ENCODE results near the gene PHF21A. TPM values are rescaled to one million over a fixed set of nuclear protein-coding genes. Genes with fewer than 3 reads are reported as not detected.

Gene PHF21A
- total and polyA plus RNA-seq, 10 of the 15 experiments (the other 5 are each of a cell fraction or from before 2014, with no cell fraction given), result 2.6 to 37.2 (median 16.0) TPM

DNA sequence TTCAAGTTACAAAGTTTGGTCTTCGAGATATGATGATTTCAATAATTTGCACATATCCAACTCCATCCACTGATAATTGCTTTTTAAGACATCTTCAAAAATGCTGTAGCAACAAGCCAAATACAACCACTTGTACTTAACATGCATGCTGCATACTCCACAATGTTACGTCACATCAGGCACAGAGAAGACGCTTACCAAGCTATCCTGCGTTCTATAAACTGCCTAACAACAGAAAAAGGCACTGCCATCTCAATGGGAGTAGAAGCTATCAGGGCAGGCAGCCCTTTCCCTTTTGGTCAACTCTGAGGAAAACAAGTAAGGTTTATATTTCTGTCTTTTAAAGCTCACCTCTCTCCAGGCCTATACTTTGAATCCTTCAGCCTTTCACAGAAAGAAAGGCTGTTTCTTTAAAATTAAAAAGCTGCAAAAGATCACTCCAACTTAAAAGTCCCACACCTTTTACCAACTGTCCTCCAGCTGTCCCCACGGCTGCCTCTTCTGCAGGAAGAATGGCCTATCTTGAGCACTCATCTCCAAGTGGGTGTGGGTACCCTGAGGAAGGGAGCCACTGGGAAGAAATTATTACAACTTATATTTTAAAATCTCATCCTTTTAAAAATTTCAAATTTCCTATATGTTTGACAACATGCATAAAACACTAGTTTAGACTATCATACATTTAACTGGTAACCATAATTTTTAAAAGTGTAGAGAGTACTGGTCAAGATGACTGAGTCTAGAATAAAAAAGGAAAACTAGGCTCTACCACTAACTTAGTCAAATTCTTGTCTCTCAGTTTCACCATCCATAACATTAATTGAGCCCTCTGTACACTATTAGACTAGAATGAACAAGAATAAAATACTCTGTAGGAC lies 14.5 kb downstream of the PHF21A start:
- ATAC-seq (no peak; the same call in 2 of the 3 replicates), FAIRE-seq (no peak), DNase-seq (ENCODE audit: low read depth, low spot score) (no peak)
- intact Hi-C loops (cut with micrococcal nuclease; ENCODE audit: unreplicated experiment), result no loop called here
- Histone ChIP-seq H3K9me3 (replicated peaks; ENCODE audit: control insufficient read depth, insufficient read depth, low read length) (no peaks in the 10 kb centered on the region), H3K79me2 (ENCODE audit: control insufficient read depth, insufficient read depth, low read length) (peaks cover 28% of the 10 kb centered on the region), H2AFZ (ENCODE audit: control insufficient read depth, low read depth, low read length) (no peak overlapping the region), H3K27me3 (replicated peaks in 1 of 2; ENCODE audit: control insufficient read depth in 2 of 2, insufficient read depth in 2 of 2, low read length in 1 of 2) (no peaks in the 10 kb centered on the region), H3K4me1 (ENCODE audit: control insufficient read depth, insufficient read depth, low read length) (no peaks in the 10 kb centered on the region), H3K4me2 (ENCODE audit: control insufficient read depth, insufficient read depth) (no peak overlapping the region), H4K20me1 (ENCODE audit: control insufficient read depth, insufficient read depth) (no peaks in the 10 kb centered on the region), H3K9ac (ENCODE audit: control insufficient read depth, insufficient read depth, low read length) (no peak overlapping the region), H3K36me3 (ENCODE audit: control insufficient read depth in 2 of 2, insufficient read depth in 2 of 2, low read length in 1 of 2) (no peaks in the 10 kb centered on the region), H3K4me3 (no peak overlapping the region), H3K27ac (ENCODE audit: control insufficient read depth, insufficient read depth) (no peak overlapping the region)
- ChIA-PET RAD21 (ENCODE audit: unreplicated experiment) (interaction anchor here (1.1 kb wide), 1 partner anchor 9 kb away, joined by 3 read pairs; no protein-coding TSS in a partner anchor), POLR2A (interaction anchor here (0.5 to 9.4 kb wide), 3 partner anchors 9 to 258 kb away, joined by 3 to 96 read pairs (median 3); no protein-coding TSS in a partner anchor), SMC1A (ENCODE audit: uncharacterized antibody, unreplicated experiment) (interaction anchor here (1.5 to 6.9 kb wide), 4 partner anchors 9 to 19 kb away, joined by 3 to 137 read pairs (median 6); no protein-coding TSS in a partner anchor), CTCF (interaction anchor here (0.6 to 1.4 kb wide), 4 partner anchors 10 to 53 kb away, joined by 3 to 4 read pairs (median 3); no protein-coding TSS in a partner anchor)
- no TSS peak for BruUV-seq (replicated peaks)
- in situ Hi-C loops (cut with MboI), result no loop called here
- WGBS (ENCODE audit: insufficient coverage, insufficient replicate concordance, low lambda C conversion rate, missing lambda C conversion rate), result 86% methylated on average over 5 of the region's 5 CpGs
- TF ChIP-seq PML (IDR thresholded peaks at IDR 0.05; ENCODE audit: low read length), result no peak
- TF ChIP-seq, protein P1, sequence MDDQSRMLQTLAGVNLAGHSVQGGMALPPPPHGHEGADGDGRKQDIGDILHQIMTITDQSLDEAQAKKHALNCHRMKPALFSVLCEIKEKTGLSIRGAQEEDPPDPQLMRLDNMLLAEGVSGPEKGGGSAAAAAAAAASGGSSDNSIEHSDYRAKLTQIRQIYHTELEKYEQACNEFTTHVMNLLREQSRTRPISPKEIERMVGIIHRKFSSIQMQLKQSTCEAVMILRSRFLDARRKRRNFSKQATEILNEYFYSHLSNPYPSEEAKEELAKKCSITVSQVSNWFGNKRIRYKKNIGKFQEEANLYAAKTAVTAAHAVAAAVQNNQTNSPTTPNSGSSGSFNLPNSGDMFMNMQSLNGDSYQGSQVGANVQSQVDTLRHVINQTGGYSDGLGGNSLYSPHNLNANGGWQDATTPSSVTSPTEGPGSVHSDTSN (IDR thresholded peaks at IDR 0.05; ENCODE audit: insufficient replicate concordance, low read depth, low read length), result no peak
- no peak for TF ChIP-seq HSF1 (IDR thresholded peaks at IDR 0.05; ENCODE audit: low read depth, low read length)
- TF ChIP-seq CHD4 (IDR thresholded peaks at IDR 0.05), result no peak
- no peak for TF ChIP-seq NBN (IDR thresholded peaks at IDR 0.05)
- no peak for TF ChIP-seq MEF2B (IDR thresholded peaks at IDR 0.05; ENCODE audit: partially characterized antibody, poor library complexity, severe bottlenecking)
- TF ChIP-seq CBFB (IDR thresholded peaks at IDR 0.05; ENCODE audit: low read depth), result no peak
- TF ChIP-seq CEBPB (IDR thresholded peaks at IDR 0.05; ENCODE audit: borderline replicate concordance in 1 of 2, low read depth in 2 of 2, low read length in 2 of 2), result no peak
- TF ChIP-seq SIX5 (IDR thresholded peaks at IDR 0.05; ENCODE audit: low read depth, low read length, severe bottlenecking), result no peak
- no peak for TF ChIP-seq SREBF1 (IDR thresholded peaks at IDR 0.05; ENCODE audit: low read length)
- TF ChIP-seq JUNB (IDR thresholded peaks at IDR 0.05), result no peak
- no peak for TF ChIP-seq CEBPZ (IDR thresholded peaks at IDR 0.05; ENCODE audit: low read depth, low read length)
- TF ChIP-seq HDGF (IDR thresholded peaks at IDR 0.05), result no peak
- no peak for TF ChIP-seq ZBTB4 (CRISPR knock-in tag; IDR thresholded peaks at IDR 0.05)

Data from GM12878 (cell line).